K562 (cell line): ENCODE measurements around the gene SUV39H2. TPM values are rescaled to one million over a fixed set of nuclear protein-coding genes. Genes with fewer than 3 reads are reported as not detected.

ENCODE experiments used
- ARID2 ChIP-seq: fragments of 450-650 bp; IDR thresholded peaks from 2 replicates; pipeline ENCODE4 v1.6.1; 2017; ENCODE audit warnings: antibody characterized with exemption, mild to moderate bottlenecking
- CBFB ChIP-seq: sonication (generic); formaldehyde crosslinking; IDR thresholded peaks from 2 replicates; pipeline ENCODE4 v1.4.0; 2020; ENCODE audit warnings: mild to moderate bottlenecking, missing genetic modification reagents
- ETV1 ChIP-seq: fragments of 450-650 bp; conservative IDR thresholded peaks from 2 replicates; pipeline ENCODE4 v1.6.1; 2016; ENCODE audit warnings: missing genetic modification characterization, control low read depth, low read depth, missing compliant biosample characterization
- GATA2 ChIP-seq: sonication (generic); formaldehyde crosslinking; IDR thresholded peaks from 2 replicates; pipeline ENCODE4 v1.4.0; 2020; ENCODE audit warnings: mild to moderate bottlenecking, missing genetic modification reagents
- MYBL2 ChIP-seq, 2 experiments: fragments of 450-650 bp in 1 of 2; sonication (generic) in 1 of 2; formaldehyde crosslinking in 1 of 2; IDR thresholded peaks; 2 replicates each; pipeline versions ENCODE4 v1.6.1 to v1.8.1; 2017 to 2022; ENCODE audit warnings: borderline replicate concordance in 1 of 2, inconsistent platforms in 1 of 2, low read depth in 1 of 2, mild to moderate bottlenecking in 1 of 2, missing genetic modification reagents in 1 of 2, moderate library complexity in 1 of 2
- RBM22 ChIP-seq: fragments of 200-400 bp; formaldehyde crosslinking; IDR thresholded peaks from 2 replicates; pipeline ENCODE4 v1.6.1; 2018; ENCODE audit warnings: low read length, low read depth; ENCODE audit not compliant: poor library complexity, severe bottlenecking
- RFX7 ChIP-seq: fragments of 250-450 bp; sonication (Bioruptor Pico); IDR thresholded peaks from 2 replicates; pipeline ENCODE4 v1.5.1; 2021; ENCODE audit warnings: mild to moderate bottlenecking
- SUPT5H ChIP-seq: fragments of 450-650 bp; IDR thresholded peaks from 2 replicates; pipeline ENCODE4 v1.6.1; 2016
- ZC3H4 ChIP-seq: sonication (generic); formaldehyde crosslinking; IDR thresholded peaks from 2 replicates; pipeline ENCODE4 v1.9.0; 2021; ENCODE audit warnings: missing genetic modification reagents, borderline replicate concordance
- ZNF212 ChIP-seq: fragments of 450-650 bp; formaldehyde crosslinking; IDR thresholded peaks from 2 replicates; pipeline ENCODE4 v1.4.0; 2020; ENCODE audit warnings: mild to moderate bottlenecking
- ZNF274 ChIP-seq: IDR thresholded peaks from 2 replicates; pipeline ENCODE4 v1.6.1; 2011; ENCODE audit warnings: low read depth, mild to moderate bottlenecking, low read length, moderate library complexity, borderline replicate concordance
- ZNF431 ChIP-seq: sonication (generic); formaldehyde crosslinking; IDR thresholded peaks from 2 replicates; pipeline ENCODE4 v1.8.0; 2022; ENCODE audit warnings: mild to moderate bottlenecking, missing genetic modification reagents
- ZNF589 ChIP-seq: fragments of 200-800 bp; sonication (Bioruptor generic); IDR thresholded peaks from 2 replicates; pipeline ENCODE4 v1.6.1; 2016; ENCODE audit warnings: low read depth, missing genetic modification characterization, missing compliant biosample characterization
- polyA plus RNA-seq, 8 experiments: library from polyadenylated mRNA; depleted of rRNA in 4 of 8; stranded (reverse) in 5 of 8; unstranded in 3 of 8; fragments of >200 nt; fragmentation: Nextera tagmentation in 2 of 8; fragmentation: Illumina TruSeq in 1 of 8; extraction: Ambion mirVana in 2 of 8; extraction: Trizol in 1 of 8; gene quantifications; 2 replicates each; pipeline versions ENCODE4 v1.2.1 to v1.2.3, GENCODE V29; 2011 to 2014; ENCODE audit warnings: inconsistent platforms in 1 of 8, missing spikeins in 1 of 8
- total RNA-seq, 7 experiments: library from RNA; depleted of rRNA in 6 of 7; stranded (reverse); fragments of >200 nt in 6 of 7; fragmentation: Illumina TruSeq in 2 of 7; extraction: Trizol in 2 of 7; gene quantifications; 2 replicates each; pipeline versions ENCODE4 v1.2.1 to v1.2.3, GENCODE V29; 2011 to 2021; ENCODE audit warnings: low replicate concordance in 1 of 7
- TF ChIP-seq, protein P1 (sequence below), 2 experiments: fragments of 450-650 bp; formaldehyde crosslinking in 1 of 2; IDR thresholded peaks; 2 replicates each; pipeline versions ENCODE4 v1.4.0 to v1.6.1; 2014 to 2020; ENCODE audit warnings: mild to moderate bottlenecking in 2 of 2, borderline replicate concordance in 1 of 2, low read depth in 1 of 2
- TF ChIP-seq, protein P2 (sequence below): sonication (generic); formaldehyde crosslinking; IDR thresholded peaks from 2 replicates; pipeline ENCODE4 v1.8.1; 2023; ENCODE audit warnings: mild to moderate bottlenecking, missing genetic modification reagents
- TF ChIP-seq, protein P3 (sequence below): fragments of 450-650 bp; IDR thresholded peaks from 2 replicates; pipeline ENCODE4 v1.6.1; 2016

The SUV39H2 gene
- total and polyA plus RNA-seq, 9 of the 15 experiments (the other 6 are each of a cell fraction or from before 2014, with no cell fraction given): 24.1 to 54.3 (median 41.3) TPM

DNA sequence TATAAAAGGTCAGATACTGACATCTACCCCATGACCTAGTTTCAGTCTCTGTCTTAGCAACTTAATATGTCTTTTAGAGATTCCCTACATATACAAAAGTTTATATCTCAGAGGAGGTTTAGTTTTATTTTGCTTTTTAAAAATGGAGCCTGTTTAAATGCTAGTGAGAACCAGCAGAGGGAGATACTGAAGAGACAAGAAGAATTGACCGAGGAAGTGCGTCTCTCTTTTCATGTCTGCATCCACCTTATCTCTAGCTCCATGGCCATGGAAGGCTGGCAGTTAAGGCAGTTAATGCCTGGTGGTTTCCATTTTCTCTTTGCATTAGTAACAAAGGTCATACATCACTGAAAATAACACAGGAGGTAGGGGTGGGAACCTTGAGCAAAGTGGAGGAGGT, 10.7 kb downstream of the SUV39H2 start (continued):
- TF ChIP-seq, protein P1, sequence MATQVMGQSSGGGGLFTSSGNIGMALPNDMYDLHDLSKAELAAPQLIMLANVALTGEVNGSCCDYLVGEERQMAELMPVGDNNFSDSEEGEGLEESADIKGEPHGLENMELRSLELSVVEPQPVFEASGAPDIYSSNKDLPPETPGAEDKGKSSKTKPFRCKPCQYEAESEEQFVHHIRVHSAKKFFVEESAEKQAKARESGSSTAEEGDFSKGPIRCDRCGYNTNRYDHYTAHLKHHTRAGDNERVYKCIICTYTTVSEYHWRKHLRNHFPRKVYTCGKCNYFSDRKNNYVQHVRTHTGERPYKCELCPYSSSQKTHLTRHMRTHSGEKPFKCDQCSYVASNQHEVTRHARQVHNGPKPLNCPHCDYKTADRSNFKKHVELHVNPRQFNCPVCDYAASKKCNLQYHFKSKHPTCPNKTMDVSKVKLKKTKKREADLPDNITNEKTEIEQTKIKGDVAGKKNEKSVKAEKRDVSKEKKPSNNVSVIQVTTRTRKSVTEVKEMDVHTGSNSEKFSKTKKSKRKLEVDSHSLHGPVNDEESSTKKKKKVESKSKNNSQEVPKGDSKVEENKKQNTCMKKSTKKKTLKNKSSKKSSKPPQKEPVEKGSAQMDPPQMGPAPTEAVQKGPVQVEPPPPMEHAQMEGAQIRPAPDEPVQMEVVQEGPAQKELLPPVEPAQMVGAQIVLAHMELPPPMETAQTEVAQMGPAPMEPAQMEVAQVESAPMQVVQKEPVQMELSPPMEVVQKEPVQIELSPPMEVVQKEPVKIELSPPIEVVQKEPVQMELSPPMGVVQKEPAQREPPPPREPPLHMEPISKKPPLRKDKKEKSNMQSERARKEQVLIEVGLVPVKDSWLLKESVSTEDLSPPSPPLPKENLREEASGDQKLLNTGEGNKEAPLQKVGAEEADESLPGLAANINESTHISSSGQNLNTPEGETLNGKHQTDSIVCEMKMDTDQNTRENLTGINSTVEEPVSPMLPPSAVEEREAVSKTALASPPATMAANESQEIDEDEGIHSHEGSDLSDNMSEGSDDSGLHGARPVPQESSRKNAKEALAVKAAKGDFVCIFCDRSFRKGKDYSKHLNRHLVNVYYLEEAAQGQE (IDR thresholded peaks at IDR 0.05; ENCODE audit: borderline replicate concordance): peak; percentile 33; the same call in 1 of the 2 replicates
- TF ChIP-seq, protein P1 (CRISPR knock-in tag; IDR thresholded peaks at IDR 0.05; ENCODE audit: low read depth): no peak
- TF ChIP-seq GATA2 (CRISPR knock-in tag) (peak; percentile 76), RBM22 (no peak), SUPT5H (no peak), MYBL2 (IDR thresholded peaks at IDR 0.05; ENCODE audit: low read depth) (peak; percentile 78), MYBL2 (CRISPR knock-in tag; IDR thresholded peaks at IDR 0.05; ENCODE audit: borderline replicate concordance) (no peak), ETV1 (tag) (peak; percentile 18; the same call in 1 of the 2 replicates), ZNF431 (CRISPR knock-in tag) (no peak), ARID2 (no peak), ZNF589 (CRISPR knock-in tag) (0 out of 2 replicates have a peak, but pooled peaks have one; percentile 47), ZC3H4 (CRISPR knock-in tag) (no peak), RFX7 (CRISPR knock-in tag) (no peak), CBFB (CRISPR knock-in tag) (no peak), ZNF274 (no peak), ZNF212 (CRISPR knock-in tag) (no peak)
- TF ChIP-seq, protein P2, sequence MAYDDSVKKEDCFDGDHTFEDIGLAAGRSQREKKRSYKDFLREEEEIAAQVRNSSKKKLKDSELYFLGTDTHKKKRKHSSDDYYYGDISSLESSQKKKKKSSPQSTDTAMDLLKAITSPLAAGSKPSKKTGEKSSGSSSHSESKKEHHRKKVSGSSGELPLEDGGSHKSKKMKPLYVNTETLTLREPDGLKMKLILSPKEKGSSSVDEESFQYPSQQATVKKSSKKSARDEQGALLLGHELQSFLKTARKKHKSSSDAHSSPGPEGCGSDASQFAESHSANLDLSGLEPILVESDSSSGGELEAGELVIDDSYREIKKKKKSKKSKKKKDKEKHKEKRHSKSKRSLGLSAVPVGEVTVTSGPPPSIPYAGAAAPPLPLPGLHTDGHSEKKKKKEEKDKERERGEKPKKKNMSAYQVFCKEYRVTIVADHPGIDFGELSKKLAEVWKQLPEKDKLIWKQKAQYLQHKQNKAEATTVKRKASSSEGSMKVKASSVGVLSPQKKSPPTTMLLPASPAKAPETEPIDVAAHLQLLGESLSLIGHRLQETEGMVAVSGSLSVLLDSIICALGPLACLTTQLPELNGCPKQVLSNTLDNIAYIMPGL (CRISPR knock-in tag): no peak
- TF ChIP-seq, protein P3, sequence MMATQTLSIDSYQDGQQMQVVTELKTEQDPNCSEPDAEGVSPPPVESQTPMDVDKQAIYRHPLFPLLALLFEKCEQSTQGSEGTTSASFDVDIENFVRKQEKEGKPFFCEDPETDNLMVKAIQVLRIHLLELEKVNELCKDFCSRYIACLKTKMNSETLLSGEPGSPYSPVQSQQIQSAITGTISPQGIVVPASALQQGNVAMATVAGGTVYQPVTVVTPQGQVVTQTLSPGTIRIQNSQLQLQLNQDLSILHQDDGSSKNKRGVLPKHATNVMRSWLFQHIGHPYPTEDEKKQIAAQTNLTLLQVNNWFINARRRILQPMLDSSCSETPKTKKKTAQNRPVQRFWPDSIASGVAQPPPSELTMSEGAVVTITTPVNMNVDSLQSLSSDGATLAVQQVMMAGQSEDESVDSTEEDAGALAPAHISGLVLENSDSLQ: 0 out of 2 replicates have a peak, but pooled peaks have one; percentile 4
